IMR-90 (cell line): ENCODE measurements around the gene STOM. TPM values are rescaled to one million over a fixed set of nuclear protein-coding genes. Genes with fewer than 3 reads are reported as not detected.

Source experiments
- BHLHE40 ChIP-seq: fragments of 150-350 bp; IDR thresholded peaks from 2 replicates; pipeline ENCODE4 v1.6.1; 2016; ENCODE audit warnings: mild to moderate bottlenecking, low read depth, low read length
- FOS ChIP-seq: fragments of 150-350 bp; IDR thresholded peaks from 2 replicates; pipeline ENCODE4 v1.6.1; 2016; ENCODE audit warnings: low read depth, low read length
- MAZ ChIP-seq: IDR thresholded peaks from 2 replicates; pipeline ENCODE4 v1.6.1; 2012; ENCODE audit warnings: low read depth, mild to moderate bottlenecking, low read length, improper control_type of control experiment, moderate library complexity, borderline replicate concordance
- MXI1 ChIP-seq: IDR thresholded peaks from 2 replicates; pipeline ENCODE4 v1.6.1; 2012; ENCODE audit warnings: low read depth, mild to moderate bottlenecking, low read length, moderate library complexity, borderline replicate concordance
- SMC3 ChIP-seq: fragments of 150-350 bp; IDR thresholded peaks from 2 replicates; pipeline ENCODE4 v1.6.1; 2016; ENCODE audit warnings: low read depth, mild to moderate bottlenecking, antibody characterized with exemption, low read length, moderate library complexity
- polyA plus RNA-seq, 3 experiments: library from polyadenylated mRNA; depleted of rRNA; stranded (reverse); fragments of >200 nt; gene quantifications; 2 replicates each; pipeline ENCODE4 v1.2.3, GENCODE V29; 2012; ENCODE audit warnings: low replicate concordance in 1 of 3
- total RNA-seq: library from RNA; depleted of rRNA; stranded (reverse); fragments of >200 nt; gene quantifications from 2 replicates; pipeline ENCODE4 v1.2.3, GENCODE V29; 2012
- TF ChIP-seq, protein P1 (sequence below): fragments of 150-350 bp; IDR thresholded peaks from 2 replicates; pipeline ENCODE4 v1.6.1; 2017; ENCODE audit warnings: mild to moderate bottlenecking, antibody characterized with exemption, low read length, low read depth

The STOM gene
- total and polyA plus RNA-seq, 2 of the 4 experiments (the other 2 are of a cell fraction) = 78.4 to 84.8 TPM

DNA sequence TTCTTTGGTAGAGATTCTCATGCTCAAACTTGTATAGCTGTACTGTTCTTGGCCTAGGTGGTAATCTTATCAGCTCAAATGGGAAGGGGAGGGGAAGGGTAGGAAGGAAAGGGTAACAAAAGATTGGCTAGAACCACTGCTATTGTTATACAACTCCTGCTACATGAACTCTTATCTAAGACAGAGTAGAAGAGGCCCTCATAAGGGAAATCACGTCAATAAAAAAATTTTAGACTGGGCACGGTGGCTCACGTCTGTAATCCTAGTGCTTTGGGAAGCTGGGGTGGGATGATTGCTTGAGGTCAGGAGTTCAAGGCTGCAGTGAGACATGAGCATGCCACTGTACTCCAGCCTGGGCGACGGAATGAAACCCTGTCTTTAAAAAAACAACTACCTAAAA is 15.9 kb downstream of the STOM start (continued):
- no peak for TF ChIP-seq FOS
- no peak for TF ChIP-seq SMC3
- TF ChIP-seq BHLHE40 = no peak
- TF ChIP-seq, protein P1, sequence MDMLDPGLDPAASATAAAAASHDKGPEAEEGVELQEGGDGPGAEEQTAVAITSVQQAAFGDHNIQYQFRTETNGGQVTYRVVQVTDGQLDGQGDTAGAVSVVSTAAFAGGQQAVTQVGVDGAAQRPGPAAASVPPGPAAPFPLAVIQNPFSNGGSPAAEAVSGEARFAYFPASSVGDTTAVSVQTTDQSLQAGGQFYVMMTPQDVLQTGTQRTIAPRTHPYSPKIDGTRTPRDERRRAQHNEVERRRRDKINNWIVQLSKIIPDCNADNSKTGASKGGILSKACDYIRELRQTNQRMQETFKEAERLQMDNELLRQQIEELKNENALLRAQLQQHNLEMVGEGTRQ = no peak
- no peak for TF ChIP-seq MAZ
- no peak for TF ChIP-seq MXI1
